HepG2 (cell line): Measurements from ENCODE around the gene GNA12. TPM values are rescaled to one million over a fixed set of nuclear protein-coding genes. Genes with fewer than 3 reads are reported as not detected.

Experiments
- CENPT ChIP-seq: sonication (generic); formaldehyde crosslinking; IDR thresholded peaks from 2 replicates; pipeline ENCODE4 v1.8.0; 2022; ENCODE audit warnings: low read depth, mild to moderate bottlenecking, moderate library complexity, missing genetic modification reagents
- GABPA ChIP-seq, 2 experiments: IDR thresholded peaks; 2 replicates each; pipeline ENCODE4 v1.6.1; 2011 to 2016; ENCODE audit warnings: low read depth in 2 of 2, low read length in 1 of 2, missing biosample characterization in 1 of 2, missing genetic modification characterization in 1 of 2
- HDAC6 ChIP-seq: fragments of 200-600 bp; sonication (generic); IDR thresholded peaks from 2 replicates; pipeline ENCODE4 v1.7.0; 2017; ENCODE audit warnings: mild to moderate bottlenecking, antibody characterized with exemption, low read length, low read depth
- KDM1A ChIP-seq: IDR thresholded peaks from 2 replicates; pipeline ENCODE4 v1.6.1; 2016; ENCODE audit warnings: missing compliant biosample characterization
- MAF1 ChIP-seq: sonication (generic); formaldehyde crosslinking; IDR thresholded peaks from 2 replicates; pipeline ENCODE4 v1.5.0; 2020; ENCODE audit warnings: missing genetic modification reagents, borderline replicate concordance
- RELA ChIP-seq: sonication (generic); formaldehyde crosslinking; IDR thresholded peaks from 2 replicates; pipeline ENCODE4 v1.4.0; 2020; ENCODE audit warnings: missing genetic modification reagents
- SATB2 ChIP-seq: sonication (generic); formaldehyde crosslinking; IDR thresholded peaks from 2 replicates; pipeline ENCODE4 v1.5.0; 2020; ENCODE audit warnings: missing genetic modification reagents
- ZHX2 ChIP-seq, 2 experiments: sonication (generic) in 1 of 2; formaldehyde crosslinking in 1 of 2; IDR thresholded peaks; 2 replicates each; pipeline versions ENCODE4 v1.6.1 to v1.9.0; 2014 to 2022; ENCODE audit warnings: antibody characterized with exemption in 1 of 2, borderline replicate concordance in 1 of 2, inconsistent platforms in 1 of 2, low read depth in 1 of 2, missing genetic modification reagents in 1 of 2
- polyA plus RNA-seq, 8 experiments: library from polyadenylated mRNA; depleted of rRNA in 3 of 8; stranded (reverse) in 7 of 8; unstranded in 1 of 8; fragments of >200 nt; fragmentation: Illumina TruSeq in 4 of 8; extraction: Trizol in 4 of 8; gene quantifications; 2 replicates each; pipeline versions ENCODE4 v1.2.1 to v1.2.3, GENCODE V29; 2011 to 2016; ENCODE audit warnings: low read depth in 4 of 8, missing spikeins in 1 of 8, mixed read lengths in 1 of 8; ENCODE audit not compliant: insufficient read depth in 1 of 8
- total RNA-seq, 5 experiments: library from RNA; depleted of rRNA; stranded (reverse); fragments of >200 nt; fragmentation: Illumina TruSeq; extraction: Trizol; gene quantifications; 2 replicates each; pipeline ENCODE4 v1.2.3, GENCODE V29; 2016; ENCODE audit warnings: low read depth in 1 of 5

Gene GNA12
- total and polyA plus RNA-seq, 2 of the 13 experiments (the other 11 are each of a cell fraction or from before 2014, with no cell fraction given), result 16.2 to 50.9 TPM

GRCh38 chr7:2732388-2732787 lies 111.7 kb downstream of the GNA12 start (continued):
- TF ChIP-seq ZHX2 (IDR thresholded peaks at IDR 0.05; ENCODE audit: low read depth) (no peak), ZHX2 (CRISPR knock-in tag; IDR thresholded peaks at IDR 0.05; ENCODE audit: borderline replicate concordance) (no peak), HDAC6 (no peak), SATB2 (CRISPR knock-in tag) (no peak), GABPA (IDR thresholded peaks at IDR 0.05; ENCODE audit: low read depth, low read length) (no peak), GABPA (CRISPR knock-in tag; IDR thresholded peaks at IDR 0.05; ENCODE audit: low read depth) (no peak), RELA (CRISPR knock-in tag) (no peak), KDM1A (CRISPR knock-in tag) (no peak), MAF1 (CRISPR knock-in tag) (no peak), CENPT (CRISPR knock-in tag) (no peak)
